Trophoblast cell (in vitro differentiated cells and primary cell): ENCODE data around the gene ALAS1.
A peak's percentile ranks its signal among the peaks of the same experiment; 100 is the strongest.

Source experiments
- DNase-seq, 2 donors: peaks; one replicate each; pipeline ENCODE4 v3.0.0-alpha.2; 2016
- H2AFZ ChIP-seq: 2 replicates; pipeline ENCODE4 v1.6.1; 2013; ENCODE audit warnings: low read length, moderate library complexity, mild to moderate bottlenecking; ENCODE audit not compliant: insufficient read depth, poor library complexity
- H2AK5ac ChIP-seq: 2 replicates; pipeline ENCODE4 v1.6.1; 2013; ENCODE audit warnings: mild to moderate bottlenecking, low read length
- H2BK120ac ChIP-seq: 2 replicates; pipeline ENCODE4 v1.6.1; 2013; ENCODE audit warnings: low read length, mild to moderate bottlenecking, moderate library complexity; ENCODE audit not compliant: insufficient read depth, poor library complexity
- H2BK12ac ChIP-seq: 2 replicates; pipeline ENCODE4 v1.6.1; 2013; ENCODE audit warnings: mild to moderate bottlenecking, low read length, moderate library complexity
- H2BK5ac ChIP-seq: 2 replicates; pipeline ENCODE4 v1.6.1; 2013; ENCODE audit warnings: low read length, low read depth, moderate library complexity, mild to moderate bottlenecking; ENCODE audit not compliant: poor library complexity
- H3K14ac ChIP-seq: 2 replicates; pipeline ENCODE4 v1.6.1; 2013; ENCODE audit warnings: mild to moderate bottlenecking, low read length
- H3K18ac ChIP-seq: 2 replicates; pipeline ENCODE4 v1.6.1; 2013; ENCODE audit warnings: mild to moderate bottlenecking, low read length
- H3K23ac ChIP-seq: 2 replicates; pipeline ENCODE4 v1.6.1; 2013; ENCODE audit warnings: low read length
- H3K27ac ChIP-seq: 2 replicates; pipeline ENCODE4 v1.5.1; 2013; ENCODE audit warnings: low read depth, mild to moderate bottlenecking, inconsistent platforms, low read length, moderate library complexity
- H3K27me3 ChIP-seq: 2 replicates; pipeline ENCODE4 v1.6.1; 2013; ENCODE audit warnings: inconsistent platforms, mild to moderate bottlenecking, low read length, moderate library complexity; ENCODE audit not compliant: insufficient read depth
- H3K36me3 ChIP-seq, 2 experiments: 1 replicate in 1 of 2; 2 replicates in 1 of 2; pipeline ENCODE4 v1.6.1; 2013; ENCODE audit warnings: low read length in 2 of 2, mild to moderate bottlenecking in 2 of 2, moderate library complexity in 1 of 2; ENCODE audit not compliant: insufficient read depth in 2 of 2, control insufficient read depth in 1 of 2
- H3K4ac ChIP-seq: 2 replicates; pipeline ENCODE4 v1.6.1; 2013; ENCODE audit warnings: low read depth, mild to moderate bottlenecking, low read length, moderate library complexity
- H3K4me1 ChIP-seq, 2 experiments: 1 replicate in 1 of 2; 2 replicates in 1 of 2; pipeline ENCODE4 v1.6.1; 2013; ENCODE audit warnings: low read length in 2 of 2, mild to moderate bottlenecking in 2 of 2, moderate library complexity in 1 of 2; ENCODE audit not compliant: insufficient read depth in 2 of 2, control insufficient read depth in 1 of 2
- H3K4me2 ChIP-seq: 2 replicates; pipeline ENCODE4 v1.6.1; 2013; ENCODE audit warnings: inconsistent platforms, mild to moderate bottlenecking, low read length, moderate library complexity
- H3K4me3 ChIP-seq: 2 replicates; pipeline ENCODE4 v1.5.1; 2013; ENCODE audit warnings: mild to moderate bottlenecking, low read depth, low read length, inconsistent platforms
- H3K79me1 ChIP-seq: one replicate; pipeline ENCODE4 v1.6.1; 2013; ENCODE audit warnings: low read length
- H3K79me2 ChIP-seq: 2 replicates; pipeline ENCODE4 v1.6.1; 2013; ENCODE audit warnings: low read length, mild to moderate bottlenecking; ENCODE audit not compliant: control insufficient read depth, insufficient read depth, poor library complexity
- H3K9ac ChIP-seq: 2 replicates; pipeline ENCODE4 v1.6.1; 2013; ENCODE audit warnings: mild to moderate bottlenecking, low read length
- H3K9me3 ChIP-seq: 2 replicates; pipeline ENCODE4 v1.6.1; 2013; ENCODE audit warnings: low read depth, mild to moderate bottlenecking, control low read depth, inconsistent platforms, low read length; ENCODE audit not compliant: insufficient read depth
- H4K12ac ChIP-seq: 2 replicates; pipeline ENCODE4 v1.6.1; 2013; ENCODE audit warnings: low read depth, mild to moderate bottlenecking, low read length, moderate library complexity
- H4K8ac ChIP-seq: 2 replicates; pipeline ENCODE4 v1.6.1; 2013; ENCODE audit warnings: low read depth, mild to moderate bottlenecking, low read length, moderate library complexity
- H4K91ac ChIP-seq: one replicate; pipeline ENCODE4 v1.6.1; 2013; ENCODE audit warnings: low read depth, mild to moderate bottlenecking, low read length, moderate library complexity
- WGBS: extraction: QIAGEN DNeasy Blood & Tissue Kit; methylation state at CpG from one replicate; pipeline ENCODE4 v1.1.7; 2013; ENCODE audit warnings: missing lambda C conversion rate; ENCODE audit not compliant: insufficient read length, insufficient coverage; ENCODE audit errors: extremely low coverage; 5-methylcytosine and 5-hydroxymethylcytosine counted together

The ALAS1 gene

DNA sequence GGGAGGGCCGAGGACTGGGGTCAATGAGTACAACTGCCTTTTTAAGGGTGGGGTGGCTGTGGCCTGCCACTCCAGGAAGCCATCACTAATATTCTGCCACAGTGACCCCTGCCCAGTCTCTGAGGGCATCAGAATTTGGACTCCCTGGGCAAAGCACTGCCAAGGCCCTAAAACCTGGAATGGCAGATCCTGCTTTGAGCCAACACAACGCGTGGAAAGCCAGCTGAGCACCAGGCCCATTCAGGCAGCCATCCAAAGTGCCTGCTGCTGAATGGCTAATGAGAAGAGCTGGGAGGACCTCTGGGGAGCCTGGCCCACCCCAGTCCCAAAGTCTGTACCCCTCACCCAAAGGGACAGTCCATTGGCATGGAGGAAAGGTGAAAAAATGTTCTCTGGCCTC lies 36.0 kb downstream of the ALAS1 start:
- no peak overlapping the region for H3K4me2 ChIP-seq
- no peak overlapping the region for H2BK5ac ChIP-seq
- no peak overlapping the region for H2BK12ac ChIP-seq
- H2AK5ac ChIP-seq: no peak overlapping the region
- peaks cover 14% of the 10 kb centered on the region in 2 experiments for H3K4me1 ChIP-seq
- no peak overlapping the region for H3K4me3 ChIP-seq
- H3K27me3 ChIP-seq: no peaks in the 10 kb centered on the region
- no peak overlapping the region for H3K27ac ChIP-seq
- no peak overlapping the region for H2BK120ac ChIP-seq
- no peak overlapping the region for H3K23ac ChIP-seq
- peaks cover 45 to 50% of the 10 kb centered on the region in 2 experiments for H3K36me3 ChIP-seq
- no peak overlapping the region for H4K91ac ChIP-seq
- DNase-seq: no peak
- H3K4ac ChIP-seq: no peak overlapping the region
- peaks cover 4% of the 10 kb centered on the region for H3K9me3 ChIP-seq
- peaks cover 8% of the 10 kb centered on the region for H3K79me1 ChIP-seq
- peaks cover 3% of the 10 kb centered on the region for H3K79me2 ChIP-seq
- H4K12ac ChIP-seq: no peak overlapping the region
- H3K9ac ChIP-seq: no peak overlapping the region
- no CpG with 5 or more reads among the region's 3 CpGs for WGBS
- H3K14ac ChIP-seq: no peak overlapping the region
- no peak overlapping the region for H3K18ac ChIP-seq
- H2AFZ ChIP-seq: no peak overlapping the region
- no peak overlapping the region for H4K8ac ChIP-seq

DNA sequence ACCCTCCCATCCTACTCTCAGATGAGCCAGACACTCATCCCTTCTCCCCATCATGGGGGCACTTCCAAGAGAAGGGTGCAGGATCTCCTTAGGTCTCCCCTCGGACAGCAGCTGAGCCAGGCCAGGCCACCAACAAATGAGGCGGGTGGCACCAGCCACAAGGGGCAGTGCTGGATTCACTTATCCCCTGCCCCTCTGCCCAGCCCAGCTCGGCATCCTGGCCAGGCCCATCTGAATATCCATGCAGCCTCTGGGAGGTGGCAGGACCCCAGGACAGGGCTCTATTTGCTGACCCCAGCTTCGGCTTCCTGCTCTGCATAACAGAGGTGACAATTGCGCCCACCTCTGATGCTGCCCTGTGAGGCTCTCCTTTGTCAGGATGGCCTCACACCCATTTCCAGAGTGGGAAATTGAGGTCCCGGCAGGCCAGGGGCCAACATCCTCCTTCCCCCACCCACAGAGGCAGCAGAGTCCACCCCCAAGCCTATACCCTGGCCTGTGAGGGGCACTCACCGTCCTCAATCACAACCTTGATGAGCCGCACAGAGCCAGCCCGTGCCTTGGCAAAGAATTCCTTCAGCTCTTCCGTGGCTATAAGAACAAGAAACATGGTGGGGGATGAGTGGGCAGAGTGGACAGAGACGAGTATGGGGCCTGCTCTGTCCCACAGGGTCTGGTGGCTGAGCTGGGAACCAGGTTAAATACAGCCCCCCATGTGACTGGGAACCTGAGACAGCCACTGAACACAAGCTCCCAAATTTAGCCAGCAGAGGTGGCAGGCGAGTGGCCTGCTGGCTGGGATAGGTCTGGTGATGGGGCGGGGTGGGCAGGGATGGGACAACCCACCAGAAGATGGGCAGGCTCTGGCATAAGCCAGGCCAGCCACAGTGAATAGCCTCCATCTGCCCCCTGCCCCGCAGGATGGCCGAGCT lies 36.8 kb downstream of the ALAS1 start:
- Histone ChIP-seq H2BK120ac (no peak overlapping the region), H3K9me3 (peaks cover 4% of the 10 kb centered on the region), H3K27ac (no peak overlapping the region), H2BK12ac (no peak overlapping the region), H3K79me2 (peaks cover 7% of the 10 kb centered on the region), H3K14ac (no peak overlapping the region), H3K18ac (no peak overlapping the region), H4K91ac (no peak overlapping the region), H3K4me1 (peaks cover 14 to 16% of the 10 kb centered on the region in 2 experiments), H4K8ac (no peak overlapping the region), H3K4me2 (no peak overlapping the region), H4K12ac (no peak overlapping the region), H3K79me1 (peaks cover 12% of the 10 kb centered on the region), H2BK5ac (no peak overlapping the region), H3K9ac (no peak overlapping the region), H2AK5ac (no peak overlapping the region), H3K36me3 (peaks cover 37 to 42% of the 10 kb centered on the region in 2 experiments), H3K4ac (no peak overlapping the region), H3K23ac (no peak overlapping the region), H3K27me3 (no peaks in the 10 kb centered on the region), H2AFZ (no peak overlapping the region), H3K4me3 (no peak overlapping the region)
- WGBS: no CpG with 5 or more reads among the region's 15 CpGs
- DNase-seq: no peak

DNA sequence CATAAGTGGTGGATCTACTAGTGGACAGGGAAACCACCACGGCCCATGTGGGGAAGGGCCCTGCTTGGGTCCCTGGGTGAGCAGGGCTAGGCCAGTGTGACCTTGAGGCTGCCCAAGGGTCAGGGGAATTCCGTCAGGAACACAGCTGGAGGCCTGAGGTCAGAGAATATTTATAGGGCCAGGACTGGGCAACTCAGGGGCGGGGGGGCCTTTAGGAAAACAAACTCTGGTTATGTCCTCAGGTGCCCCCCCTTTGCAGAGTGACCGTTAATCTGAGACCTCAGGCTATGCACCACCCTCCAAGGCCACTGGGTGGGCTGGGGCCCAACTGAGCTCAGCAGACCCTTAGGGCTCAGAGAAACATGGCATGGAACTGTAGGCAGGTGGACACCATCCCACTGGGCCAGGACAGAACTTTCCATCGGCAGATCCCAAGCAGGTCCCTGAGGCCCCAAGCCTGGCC lies 38.5 kb downstream of the ALAS1 start:
- no peak for DNase-seq
- H3K9me3 ChIP-seq: peaks cover 4% of the 10 kb centered on the region
- H4K12ac ChIP-seq: no peak overlapping the region
- WGBS: no CpG with 5 or more reads among the region's 5 CpGs
- no peak overlapping the region for H2BK5ac ChIP-seq
- no peak overlapping the region for H4K91ac ChIP-seq
- H3K18ac ChIP-seq: no peak overlapping the region
- H3K27ac ChIP-seq: no peak overlapping the region
- H2AFZ ChIP-seq: no peak overlapping the region
- no peak overlapping the region for H3K14ac ChIP-seq
- H3K79me2 ChIP-seq: peaks cover 7% of the 10 kb centered on the region
- no peak overlapping the region for H3K4me3 ChIP-seq
- H2AK5ac ChIP-seq: no peak overlapping the region
- H3K4ac ChIP-seq: no peak overlapping the region
- no peak overlapping the region for H3K4me2 ChIP-seq
- H3K9ac ChIP-seq: no peak overlapping the region
- H3K36me3 ChIP-seq: peaks cover 20 to 25% of the 10 kb centered on the region in 2 experiments
- no peaks in the 10 kb centered on the region for H3K27me3 ChIP-seq
- no peak overlapping the region for H3K23ac ChIP-seq
- H3K79me1 ChIP-seq: peaks cover 12% of the 10 kb centered on the region
- H2BK120ac ChIP-seq: no peak overlapping the region
- peaks cover 14 to 21% of the 10 kb centered on the region in 2 experiments for H3K4me1 ChIP-seq
- no peak overlapping the region for H2BK12ac ChIP-seq
- H4K8ac ChIP-seq: no peak overlapping the region

DNA sequence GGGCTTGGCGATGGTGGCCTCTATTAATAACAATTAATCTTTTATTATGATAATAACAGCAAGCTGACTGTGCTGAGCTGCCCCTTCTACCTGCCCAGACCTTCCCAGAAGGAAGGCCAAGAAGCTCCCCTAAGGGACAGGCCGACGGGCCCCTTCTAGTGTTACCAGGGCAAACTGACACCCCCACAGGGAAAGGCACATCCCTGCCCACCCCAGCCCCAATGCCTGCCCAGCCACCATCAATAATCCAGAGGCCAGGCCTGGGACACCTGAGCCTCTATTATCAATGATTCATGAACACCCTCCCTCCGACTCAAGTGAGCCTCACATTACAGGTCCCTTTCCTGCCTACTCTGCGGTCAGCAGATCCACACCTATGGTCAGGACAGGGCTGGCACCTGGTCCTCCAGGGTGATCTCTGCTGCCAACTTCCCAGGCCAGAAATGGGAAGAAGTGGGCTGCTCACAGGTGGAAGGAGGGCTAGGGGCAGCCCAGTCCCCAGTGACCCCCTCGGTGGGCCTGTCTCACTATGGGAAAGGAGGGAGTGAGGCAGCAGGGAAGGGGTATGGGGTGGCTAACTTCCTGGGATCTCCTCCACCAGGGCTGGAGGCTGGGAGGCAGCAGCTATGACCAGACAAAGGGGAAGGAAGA lies 39.2 kb downstream of the ALAS1 start:
- no CpG with 5 or more reads among the region's 6 CpGs for WGBS
- Histone ChIP-seq H3K4me2 (peak overlapping the region; percentile 94), H3K27me3 (no peaks in the 10 kb centered on the region), H3K4me1 (peaks cover 14 to 21% of the 10 kb centered on the region in 2 experiments), H3K36me3 (peaks cover 17 to 19% of the 10 kb centered on the region in 2 experiments), H2BK120ac (peak overlapping the region; percentile 29), H4K8ac (peak overlapping the region; percentile 39), H2BK12ac (peak overlapping the region; percentile 6), H2AFZ (peak overlapping the region; percentile 9), H2AK5ac (peak overlapping the region; percentile 81), H4K91ac (peak overlapping the region; percentile 31), H3K79me2 (peaks cover 7% of the 10 kb centered on the region), H3K23ac (no peak overlapping the region), H3K79me1 (peaks cover 12% of the 10 kb centered on the region), H3K4ac (peak overlapping the region; percentile 8), H3K18ac (peak overlapping the region; percentile 12), H3K14ac (peak overlapping the region; percentile 34), H3K27ac (peak overlapping the region; percentile 9), H3K4me3 (no peak overlapping the region), H4K12ac (peak overlapping the region; percentile 38), H3K9ac (peak overlapping the region; percentile 11), H2BK5ac (no peak overlapping the region), H3K9me3 (peaks cover 4% of the 10 kb centered on the region)
- DNase-seq: no peak
